ENCODE measurements around the gene RGS9. TPM values are rescaled to one million over a fixed set of nuclear protein-coding genes. Genes with fewer than 3 reads are reported as not detected.

The RGS9 gene
- total and polyA plus RNA-seq, 10 of the 15 experiments (the other 5 are each of a cell fraction or from before 2014, with no cell fraction given) = 1.1 to 10.6 (median 5.6) TPM

DNA sequence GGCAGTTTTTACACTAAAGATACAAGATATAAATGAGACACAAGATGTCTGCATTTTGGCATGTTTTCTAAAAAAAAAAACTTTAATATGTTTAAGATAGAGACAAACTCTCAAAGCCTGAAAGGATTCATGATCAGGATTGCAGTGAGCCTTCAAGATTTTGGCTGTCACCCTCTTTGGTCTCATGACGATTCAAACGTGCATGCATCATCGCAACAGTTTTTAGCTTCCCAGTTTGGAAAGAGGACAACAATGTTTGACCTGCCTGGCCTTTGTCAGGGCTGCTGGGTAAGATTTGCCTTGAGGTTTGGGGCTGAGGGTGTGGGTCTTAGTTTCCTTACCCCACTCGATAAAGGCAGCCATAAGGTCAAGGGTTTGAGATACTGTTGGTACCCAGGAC, 134.1 kb downstream of the RGS9 start (continued):
- TF ChIP-seq ZNF384 (IDR thresholded peaks at IDR 0.05; ENCODE audit: borderline replicate concordance, low read depth, low read length) (no peak), NRF1 (conservative IDR thresholded peaks at IDR 0.05; ENCODE audit: low read depth, low read length) (no peak)
- TF ChIP-seq, protein P1, sequence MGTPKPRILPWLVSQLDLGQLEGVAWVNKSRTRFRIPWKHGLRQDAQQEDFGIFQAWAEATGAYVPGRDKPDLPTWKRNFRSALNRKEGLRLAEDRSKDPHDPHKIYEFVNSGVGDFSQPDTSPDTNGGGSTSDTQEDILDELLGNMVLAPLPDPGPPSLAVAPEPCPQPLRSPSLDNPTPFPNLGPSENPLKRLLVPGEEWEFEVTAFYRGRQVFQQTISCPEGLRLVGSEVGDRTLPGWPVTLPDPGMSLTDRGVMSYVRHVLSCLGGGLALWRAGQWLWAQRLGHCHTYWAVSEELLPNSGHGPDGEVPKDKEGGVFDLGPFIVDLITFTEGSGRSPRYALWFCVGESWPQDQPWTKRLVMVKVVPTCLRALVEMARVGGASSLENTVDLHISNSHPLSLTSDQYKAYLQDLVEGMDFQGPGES (IDR thresholded peaks at IDR 0.05) = no peak

Small RNAs within 50 kb of the gene (small RNA-seq; reads per million reads assigned to genes)
- gene AC060771.1 = not detected

Other genes starting within 250 kb of the RGS9 start
- gene LRRC37A3, start 217.9 kb upstream of the RGS9 start, total RNA-seq (2014; rRNA removed) = 3.2 and 4.2 TPM in 2 replicates
- gene LRRC37A3, start 217.9 kb upstream of the RGS9 start, total RNA-seq (2014; rRNA removed; fragmentation: Illumina TruSeq; extraction: Trizol) = 8.7 and 9.8 TPM in 2 replicates
- gene LRRC37A3, start 217.9 kb upstream of the RGS9 start, total RNA-seq (2021) = 7.9 and 10.0 TPM in 2 replicates
- 4.3 and 7.9 TPM in 2 replicates for gene LRRC37A3, start 217.9 kb upstream of the RGS9 start, polyA plus RNA-seq (2011; rRNA removed)
- 1.9 and 2.5 TPM in 2 replicates for gene LRRC37A3, start 217.9 kb upstream of the RGS9 start, polyA plus RNA-seq (2014; fragmentation: Illumina TruSeq; extraction: Trizol)
- gene LRRC37A3, start 217.9 kb upstream of the RGS9 start, polyA plus RNA-seq (2014; fragmentation: Nextera tagmentation; extraction: Ambion mirVana) = under 1 TPM; 0.18 to 0.35 TPM
- gene LRRC37A3, start 217.9 kb upstream of the RGS9 start, polyA plus RNA-seq (2014; rRNA removed) = 1.5 and 4.8 TPM in 2 replicates
- gene LRRC37A3, start 217.9 kb upstream of the RGS9 start, polyA plus RNA-seq (2016; fragmentation: Nextera tagmentation; extraction: Ambion mirVana) = 1 to 10 TPM; 2.2 to 2.9 TPM
- 39.3 and 45.2 TPM in 2 replicates for gene GNA13, start 80.6 kb upstream of the RGS9 start, total RNA-seq (2014; rRNA removed)
- gene GNA13, start 80.6 kb upstream of the RGS9 start, total RNA-seq (2014; rRNA removed; fragmentation: Illumina TruSeq; extraction: Trizol) = 49.2 and 49.6 TPM in 2 replicates
- gene GNA13, start 80.6 kb upstream of the RGS9 start, total RNA-seq (2021) = 40.5 and 43.5 TPM in 2 replicates
- 59.7 and 85.8 TPM in 2 replicates for gene GNA13, start 80.6 kb upstream of the RGS9 start, polyA plus RNA-seq (2011; rRNA removed)
- 43.3 and 56.8 TPM in 2 replicates for gene GNA13, start 80.6 kb upstream of the RGS9 start, polyA plus RNA-seq (2014; fragmentation: Illumina TruSeq; extraction: Trizol)
- 10 to 100 TPM in 1 of 2 experiments, 1 to 10 TPM in 1; 9.8 to 10.9 TPM for gene GNA13, start 80.6 kb upstream of the RGS9 start, polyA plus RNA-seq (2014; fragmentation: Nextera tagmentation; extraction: Ambion mirVana)
- gene GNA13, start 80.6 kb upstream of the RGS9 start, polyA plus RNA-seq (2014; rRNA removed) = 22.7 and 26.4 TPM in 2 replicates
- gene GNA13, start 80.6 kb upstream of the RGS9 start, polyA plus RNA-seq (2016; fragmentation: Nextera tagmentation; extraction: Ambion mirVana) = 10 to 100 TPM; 31.4 to 33.6 TPM

All from GM12878 (cell line).